C4-2B (cell line): ENCODE measurements around the gene BPGM.

Experiments used
- ZFX ChIP-seq: fragments of 450-650 bp; IDR thresholded peaks from 2 replicates; pipeline ENCODE4 v1.6.1; 2017
- TF ChIP-seq, protein P1 (sequence below): fragments of 450-650 bp; conservative IDR thresholded peaks from 2 replicates; pipeline ENCODE4 v1.5.1; 2017; ENCODE audit warnings: mild to moderate bottlenecking

- TF ChIP-seq, protein P1, sequence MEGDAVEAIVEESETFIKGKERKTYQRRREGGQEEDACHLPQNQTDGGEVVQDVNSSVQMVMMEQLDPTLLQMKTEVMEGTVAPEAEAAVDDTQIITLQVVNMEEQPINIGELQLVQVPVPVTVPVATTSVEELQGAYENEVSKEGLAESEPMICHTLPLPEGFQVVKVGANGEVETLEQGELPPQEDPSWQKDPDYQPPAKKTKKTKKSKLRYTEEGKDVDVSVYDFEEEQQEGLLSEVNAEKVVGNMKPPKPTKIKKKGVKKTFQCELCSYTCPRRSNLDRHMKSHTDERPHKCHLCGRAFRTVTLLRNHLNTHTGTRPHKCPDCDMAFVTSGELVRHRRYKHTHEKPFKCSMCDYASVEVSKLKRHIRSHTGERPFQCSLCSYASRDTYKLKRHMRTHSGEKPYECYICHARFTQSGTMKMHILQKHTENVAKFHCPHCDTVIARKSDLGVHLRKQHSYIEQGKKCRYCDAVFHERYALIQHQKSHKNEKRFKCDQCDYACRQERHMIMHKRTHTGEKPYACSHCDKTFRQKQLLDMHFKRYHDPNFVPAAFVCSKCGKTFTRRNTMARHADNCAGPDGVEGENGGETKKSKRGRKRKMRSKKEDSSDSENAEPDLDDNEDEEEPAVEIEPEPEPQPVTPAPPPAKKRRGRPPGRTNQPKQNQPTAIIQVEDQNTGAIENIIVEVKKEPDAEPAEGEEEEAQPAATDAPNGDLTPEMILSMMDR: no peak
- no peak for TF ChIP-seq ZFX
Measured at GRCh38 chr7:134643131-134643530, 3.5 kb upstream of the BPGM start.
